Karpas-422 (cell line): ENCODE measurements around the gene LCE3C. TPM values are rescaled to one million over a fixed set of nuclear protein-coding genes. Genes with fewer than 3 reads are reported as not detected.

Source experiments
- DNase-seq: peaks from one replicate; pipeline ENCODE4 v3.0.0-alpha.2; 2015
- H2AFZ ChIP-seq: fragments of 200-600 bp; sonication (generic); 2 replicates; pipeline ENCODE4 v1.6.1; 2014; ENCODE audit warnings: antibody characterized with exemption, low read length, mixed read lengths
- H3K27ac ChIP-seq: fragments of 200-600 bp; sonication (generic); 2 replicates; pipeline ENCODE4 v1.5.1; 2014; ENCODE audit warnings: mild to moderate bottlenecking, low read length, moderate library complexity
- H3K27me3 ChIP-seq: fragments of 200-600 bp; sonication (generic); 2 replicates; pipeline ENCODE4 v1.6.1; 2014; ENCODE audit warnings: low read length, mixed read lengths
- H3K36me3 ChIP-seq: fragments of 200-600 bp; sonication (generic); 2 replicates; pipeline ENCODE4 v1.6.1; 2014; ENCODE audit warnings: low read length, mixed read lengths; ENCODE audit not compliant: insufficient read depth
- H3K4me1 ChIP-seq: fragments of 200-600 bp; sonication (generic); 2 replicates; pipeline ENCODE4 v1.6.1; 2014; ENCODE audit warnings: mild to moderate bottlenecking, low read length, mixed read lengths
- H3K4me2 ChIP-seq: fragments of 200-600 bp; sonication (generic); 2 replicates; pipeline ENCODE4 v1.6.1; 2014; ENCODE audit warnings: low read length, low read depth, mild to moderate bottlenecking; ENCODE audit not compliant: poor library complexity, severe bottlenecking
- H3K4me3 ChIP-seq: fragments of 200-600 bp; sonication (generic); 2 replicates; pipeline ENCODE4 v1.5.1; 2014; ENCODE audit warnings: mild to moderate bottlenecking, antibody characterized with exemption, low read length, mixed read lengths
- H3K79me2 ChIP-seq: fragments of 200-600 bp; sonication (generic); 2 replicates; pipeline ENCODE4 v1.6.1; 2014; ENCODE audit warnings: mild to moderate bottlenecking, low read length, mixed read lengths
- H3K9ac ChIP-seq: fragments of 200-600 bp; sonication (generic); 2 replicates; pipeline ENCODE4 v1.6.0; 2014; ENCODE audit warnings: low read length
- H3K9me2 ChIP-seq: fragments of 200-600 bp; sonication (generic), shearing (Covaris generic); replicated peaks from 2 replicates; pipeline ENCODE4 v1.6.0; 2014; ENCODE audit warnings: mild to moderate bottlenecking, low read length, moderate library complexity; ENCODE audit not compliant: insufficient read depth
- H3K9me3 ChIP-seq: fragments of 300-700, 200-600 bp; sonication (generic); 2 replicates; pipeline ENCODE4 v1.6.1; 2014; ENCODE audit warnings: low read length, mixed read lengths
- H4K20me1 ChIP-seq: fragments of 200-600 bp; sonication (generic); 2 replicates; pipeline ENCODE4 v1.6.1; 2014; ENCODE audit warnings: mild to moderate bottlenecking, antibody characterized with exemption, low read length, low read depth; ENCODE audit not compliant: insufficient read depth
- total RNA-seq: library from RNA; depleted of rRNA; stranded (reverse); fragments of >200 nt; shearing (Covaris generic); gene quantifications from 2 replicates; pipeline ENCODE4 v1.2.3, GENCODE V29; 2014; ENCODE audit warnings: low replicate concordance

LCE3C gene
- total RNA-seq, 1 experiment from 2014 or later, result not detected

DNA sequence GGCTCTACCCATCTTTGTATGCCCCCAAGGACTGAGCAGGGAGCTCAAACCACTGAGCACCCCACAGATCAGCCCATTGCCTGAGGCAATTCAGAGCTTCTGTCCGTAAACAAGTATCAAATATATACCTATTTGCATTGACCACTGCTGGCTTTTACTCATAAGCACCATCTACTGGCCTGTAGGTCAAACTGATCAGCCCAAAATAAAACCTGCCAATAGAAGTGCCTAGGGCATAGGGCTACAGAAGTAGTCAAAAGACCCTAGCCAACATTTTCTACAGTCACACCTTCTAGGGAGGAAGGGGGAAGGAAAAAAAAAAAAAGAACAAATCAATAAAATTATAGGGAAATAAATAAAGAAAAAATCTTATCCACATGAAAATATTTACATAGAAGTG lies 14.4 kb upstream of the LCE3C start:
- no peak overlapping the region for H3K27ac ChIP-seq
- DNase-seq, result no peak
- H3K79me2 ChIP-seq, result no peaks in the 10 kb centered on the region
- H3K27me3 ChIP-seq, result no peaks in the 10 kb centered on the region
- no peak overlapping the region for H3K4me3 ChIP-seq
- no peaks in the 10 kb centered on the region for H3K9me2 ChIP-seq
- no peak overlapping the region for H3K4me2 ChIP-seq
- H3K9ac ChIP-seq, result no peak overlapping the region
- H2AFZ ChIP-seq, result no peak overlapping the region
- no peaks in the 10 kb centered on the region for H3K9me3 ChIP-seq
- H3K36me3 ChIP-seq, result no peaks in the 10 kb centered on the region
- no peaks in the 10 kb centered on the region for H3K4me1 ChIP-seq
- H4K20me1 ChIP-seq, result no peaks in the 10 kb centered on the region

- H3K4me2 ChIP-seq, result no peak overlapping the region
These were observed 3.0 kb upstream of the LCE3C start for GRCh38 chr1:152596986-152597385.

DNA sequence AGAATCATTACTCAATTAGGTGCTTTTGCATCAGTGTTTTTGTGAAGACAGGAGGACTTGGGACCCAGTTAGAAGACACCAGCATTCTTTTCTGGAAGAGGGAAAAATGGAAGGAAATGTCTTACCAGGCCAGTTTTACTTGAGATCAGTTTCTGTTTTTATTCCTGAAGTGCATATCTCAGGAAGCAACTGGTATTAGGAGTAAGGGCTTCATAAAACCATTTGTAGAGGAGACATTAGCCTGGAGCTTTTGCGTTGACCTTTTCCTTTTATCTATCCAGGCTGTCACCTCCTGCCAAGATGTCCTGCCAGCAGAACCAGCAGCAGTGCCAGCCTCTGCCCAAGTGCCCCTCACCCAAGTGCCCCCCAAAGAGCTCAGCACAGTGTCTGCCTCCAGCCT lies 13.5 kb downstream of the LCE3C start, which contains the start of gene LCE3B:
TSS of gene LCE3B (plus strand) at position 301 of the 400 bp plus-strand sequence. CDS start at position 301, 0 bp downstream.
- Histone ChIP-seq H3K4me1 (no peaks in the 10 kb centered on the region), H3K9ac (no peak within 1 kb of the TSS), H4K20me1 (no peaks in the 10 kb centered on the region), H3K4me3 (no peak within 1 kb of the TSS), H3K9me2 (no peaks in the 10 kb centered on the region), H3K27ac (no peak within 1 kb of the TSS), H3K36me3 (no peaks in the 10 kb centered on the region), H3K9me3 (peaks cover 8% of the 10 kb centered on the region), H3K4me2 (no peak within 1 kb of the TSS), H3K79me2 (no peaks in the 10 kb centered on the region), H2AFZ (no peak within 1 kb of the TSS), H3K27me3 (no peaks in the 10 kb centered on the region)
- no peak for DNase-seq

More at GRCh38 chr1:152596986-152597385, 3.0 kb upstream of the LCE3C start:
- Histone ChIP-seq H3K9me2 (no peaks in the 10 kb centered on the region), H3K9me3 (no peaks in the 10 kb centered on the region), H2AFZ (no peak overlapping the region), H3K27ac (no peak overlapping the region), H3K4me3 (no peak overlapping the region), H3K27me3 (no peaks in the 10 kb centered on the region), H3K9ac (no peak overlapping the region), H3K36me3 (no peaks in the 10 kb centered on the region), H4K20me1 (no peaks in the 10 kb centered on the region), H3K4me1 (no peaks in the 10 kb centered on the region), H3K79me2 (no peaks in the 10 kb centered on the region)
- no peak for DNase-seq

GRCh38 chr1:152621993-152622392 lies 22.0 kb downstream of the LCE3C start:
- H3K27me3 ChIP-seq, result no peaks in the 10 kb centered on the region; the same call in 1 of the 2 replicates
- no peaks in the 10 kb centered on the region for H4K20me1 ChIP-seq
- no peak overlapping the region for H3K9ac ChIP-seq
- no peaks in the 10 kb centered on the region for H3K79me2 ChIP-seq
- no peak overlapping the region for H3K4me2 ChIP-seq
- H2AFZ ChIP-seq, result no peak overlapping the region
- no peaks in the 10 kb centered on the region for H3K4me1 ChIP-seq
- H3K27ac ChIP-seq, result no peak overlapping the region
- H3K4me3 ChIP-seq, result no peak overlapping the region
- no peaks in the 10 kb centered on the region for H3K9me2 ChIP-seq
- no peak for DNase-seq
- H3K36me3 ChIP-seq, result no peaks in the 10 kb centered on the region
- peaks cover 19% of the 10 kb centered on the region for H3K9me3 ChIP-seq

DNA sequence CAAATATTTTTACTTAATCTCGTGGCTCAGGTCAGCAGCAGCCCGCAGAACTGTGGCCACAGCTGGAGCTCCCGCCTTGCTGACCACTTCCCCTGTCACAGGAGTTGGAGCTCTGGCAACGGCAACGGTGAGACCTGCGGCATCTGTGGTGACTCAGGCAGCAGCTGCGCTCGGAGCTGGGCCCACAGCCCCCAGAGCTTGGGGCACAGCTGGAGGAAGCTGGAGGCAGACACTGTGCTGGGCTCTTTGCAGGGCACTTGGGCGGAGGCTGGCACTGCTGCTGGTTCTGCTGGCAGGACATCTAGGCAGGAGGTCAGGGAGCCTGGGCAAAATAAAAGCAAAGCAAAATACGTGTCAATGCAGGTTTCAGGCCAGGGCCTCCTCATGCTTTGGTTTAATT lies 22.8 kb downstream of the LCE3C start, which contains the start of gene LCE3A:
TSS of gene LCE3A (minus strand) at position 301 of the 400 bp plus-strand sequence. CDS start at position 301, 0 bp downstream.
- Histone ChIP-seq H3K9ac (no peak within 1 kb of the TSS), H3K36me3 (no peaks in the 10 kb centered on the region), H3K9me3 (peaks cover 19% of the 10 kb centered on the region), H3K9me2 (no peaks in the 10 kb centered on the region), H3K27me3 (no peaks in the 10 kb centered on the region; the same call in 1 of the 2 replicates), H3K4me1 (no peaks in the 10 kb centered on the region), H4K20me1 (no peaks in the 10 kb centered on the region), H3K79me2 (no peaks in the 10 kb centered on the region), H2AFZ (no peak within 1 kb of the TSS), H3K27ac (no peak within 1 kb of the TSS), H3K4me3 (no peak within 1 kb of the TSS), H3K4me2 (no peak within 1 kb of the TSS)
- DNase-seq, result peak; percentile 2

- Histone ChIP-seq H3K9me3 (peaks cover 14% of the 10 kb centered on the region), H3K9ac (no peak overlapping the region), H3K27me3 (no peaks in the 10 kb centered on the region; the same call in 1 of the 2 replicates), H2AFZ (no peak overlapping the region), H3K27ac (no peak overlapping the region), H3K36me3 (no peaks in the 10 kb centered on the region), H3K4me2 (no peak overlapping the region), H4K20me1 (no peaks in the 10 kb centered on the region), H3K4me3 (no peak overlapping the region), H3K9me2 (no peaks in the 10 kb centered on the region), H3K4me1 (no peaks in the 10 kb centered on the region), H3K79me2 (no peaks in the 10 kb centered on the region)
- peak; percentile 57 for DNase-seq
These were observed 23.3 kb downstream of the LCE3C start for GRCh38 chr1:152623203-152623844.

DNA sequence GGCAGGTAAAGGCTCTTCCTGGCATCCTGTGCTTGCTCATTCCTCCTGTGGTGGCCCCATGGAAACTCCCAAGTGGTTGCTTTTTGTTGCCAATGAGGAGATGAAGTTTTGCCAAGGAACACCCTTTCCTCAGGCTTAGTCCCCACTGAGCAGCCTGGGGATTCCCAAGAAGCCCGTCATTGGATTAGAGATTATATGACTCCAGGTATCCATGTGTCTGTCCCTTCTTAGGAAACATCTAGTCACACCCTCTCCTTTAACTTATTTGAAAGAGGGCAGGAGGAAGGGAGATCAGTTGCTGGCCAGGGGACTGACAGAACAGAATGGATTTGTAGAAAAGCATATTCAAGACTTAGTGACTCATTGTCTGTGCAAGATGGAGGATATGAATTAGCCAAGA lies 26.7 kb downstream of the LCE3C start:
- H3K9ac ChIP-seq, result no peak overlapping the region
- H3K36me3 ChIP-seq, result no peaks in the 10 kb centered on the region
- H3K4me3 ChIP-seq, result no peak overlapping the region
- H3K9me2 ChIP-seq, result no peaks in the 10 kb centered on the region
- H3K9me3 ChIP-seq, result no peaks in the 10 kb centered on the region
- no peak overlapping the region for H3K27ac ChIP-seq
- no peaks in the 10 kb centered on the region for H3K27me3 ChIP-seq
- H3K4me1 ChIP-seq, result no peaks in the 10 kb centered on the region
- H3K4me2 ChIP-seq, result no peak overlapping the region
- H2AFZ ChIP-seq, result no peak overlapping the region
- DNase-seq, result no peak
- no peaks in the 10 kb centered on the region for H3K79me2 ChIP-seq
- no peaks in the 10 kb centered on the region for H4K20me1 ChIP-seq

GRCh38 chr1:152630596-152630995 lies 30.6 kb downstream of the LCE3C start:
- Histone ChIP-seq H4K20me1 (no peaks in the 10 kb centered on the region), H2AFZ (no peak overlapping the region), H3K4me1 (no peaks in the 10 kb centered on the region), H3K79me2 (no peaks in the 10 kb centered on the region), H3K27me3 (no peaks in the 10 kb centered on the region), H3K9me3 (no peaks in the 10 kb centered on the region), H3K4me2 (no peak overlapping the region), H3K9ac (no peak overlapping the region), H3K9me2 (no peaks in the 10 kb centered on the region), H3K27ac (no peak overlapping the region), H3K36me3 (no peaks in the 10 kb centered on the region), H3K4me3 (no peak overlapping the region)
- DNase-seq, result no peak
